Transverse colon (tissue), 4 donors: ENCODE results near the gene NECAB2.

Experiments
- EP300 ChIP-seq: sonication (generic); formaldehyde crosslinking; IDR thresholded peaks from one replicate; pipeline ENCODE4 v1.6.1; 2017; ENCODE audit warnings: antibody characterized with exemption, low read depth
- POLR2A ChIP-seq: fragments of 450-650 bp; IDR thresholded peaks from one replicate; pipeline ENCODE4 v1.6.1; 2016; ENCODE audit warnings: antibody characterized with exemption, mild to moderate bottlenecking, moderate library complexity
- POLR2AphosphoS5 ChIP-seq, 3 donors: sonication (generic); formaldehyde crosslinking; IDR thresholded peaks; one replicate each; pipeline ENCODE4 v1.6.1; 2016; ENCODE audit warnings: antibody characterized with exemption in 3 of 3
- TF ChIP-seq, protein P1 (sequence below), 5 experiments: fragments of 200-600 bp in 3 of 5; fragments of 450-650 bp in 2 of 5; sonication (generic) in 3 of 5; IDR thresholded peaks; 1 replicate in 2 of 5; 2 replicates in 3 of 5; pipeline ENCODE4 v1.5.1; 2016 to 2017; ENCODE audit warnings: antibody characterized with exemption in 5 of 5, inconsistent platforms in 3 of 5, mild to moderate bottlenecking in 2 of 5, moderate library complexity in 1 of 5

- TF ChIP-seq EP300 (no peak), POLR2A (no peak), POLR2AphosphoS5 (IDR thresholded peaks at IDR 0.05) (no peak)
- TF ChIP-seq, protein P1, sequence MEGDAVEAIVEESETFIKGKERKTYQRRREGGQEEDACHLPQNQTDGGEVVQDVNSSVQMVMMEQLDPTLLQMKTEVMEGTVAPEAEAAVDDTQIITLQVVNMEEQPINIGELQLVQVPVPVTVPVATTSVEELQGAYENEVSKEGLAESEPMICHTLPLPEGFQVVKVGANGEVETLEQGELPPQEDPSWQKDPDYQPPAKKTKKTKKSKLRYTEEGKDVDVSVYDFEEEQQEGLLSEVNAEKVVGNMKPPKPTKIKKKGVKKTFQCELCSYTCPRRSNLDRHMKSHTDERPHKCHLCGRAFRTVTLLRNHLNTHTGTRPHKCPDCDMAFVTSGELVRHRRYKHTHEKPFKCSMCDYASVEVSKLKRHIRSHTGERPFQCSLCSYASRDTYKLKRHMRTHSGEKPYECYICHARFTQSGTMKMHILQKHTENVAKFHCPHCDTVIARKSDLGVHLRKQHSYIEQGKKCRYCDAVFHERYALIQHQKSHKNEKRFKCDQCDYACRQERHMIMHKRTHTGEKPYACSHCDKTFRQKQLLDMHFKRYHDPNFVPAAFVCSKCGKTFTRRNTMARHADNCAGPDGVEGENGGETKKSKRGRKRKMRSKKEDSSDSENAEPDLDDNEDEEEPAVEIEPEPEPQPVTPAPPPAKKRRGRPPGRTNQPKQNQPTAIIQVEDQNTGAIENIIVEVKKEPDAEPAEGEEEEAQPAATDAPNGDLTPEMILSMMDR (IDR thresholded peaks at IDR 0.05), result no peak
Observed at GRCh38 chr16:83949724-83950001, 18.4 kb upstream of the NECAB2 start.
